Limb (tissue), 2 donors: ENCODE measurements around the gene LGALSL.

Experiments used
- DNase-seq, 2 donors: peaks; one replicate each; pipeline ENCODE4 v3.0.0-alpha.2; 2016; ENCODE audit errors: extremely low spot score in 2 of 2

LGALSL gene

DNA sequence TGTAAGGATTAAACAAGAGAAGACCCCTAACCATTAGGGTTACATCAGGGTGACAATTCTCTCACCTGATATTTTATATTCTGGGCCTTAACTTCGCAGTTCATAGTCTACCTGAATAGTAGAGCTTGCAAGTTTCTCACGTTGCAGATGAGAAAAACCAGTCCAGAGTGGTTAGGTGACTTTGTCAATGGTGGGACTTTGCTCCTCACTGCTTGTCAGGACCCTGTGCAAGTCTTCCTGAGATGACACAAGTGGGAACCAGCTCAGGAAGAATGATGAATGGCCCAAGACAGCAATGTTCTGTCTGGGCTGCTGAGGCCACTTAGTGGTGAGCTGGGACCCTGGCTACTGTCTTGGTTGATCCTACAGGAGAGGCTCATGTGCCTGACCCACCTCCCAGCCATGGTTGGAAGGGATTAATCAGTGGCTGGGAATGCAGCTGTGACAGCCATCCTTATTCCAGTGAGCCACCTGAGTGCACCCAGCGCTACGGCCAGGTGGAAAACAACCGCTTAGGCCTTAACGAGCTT lies 16.9 kb downstream of the LGALSL start:
- DNase-seq = no peak

DNA sequence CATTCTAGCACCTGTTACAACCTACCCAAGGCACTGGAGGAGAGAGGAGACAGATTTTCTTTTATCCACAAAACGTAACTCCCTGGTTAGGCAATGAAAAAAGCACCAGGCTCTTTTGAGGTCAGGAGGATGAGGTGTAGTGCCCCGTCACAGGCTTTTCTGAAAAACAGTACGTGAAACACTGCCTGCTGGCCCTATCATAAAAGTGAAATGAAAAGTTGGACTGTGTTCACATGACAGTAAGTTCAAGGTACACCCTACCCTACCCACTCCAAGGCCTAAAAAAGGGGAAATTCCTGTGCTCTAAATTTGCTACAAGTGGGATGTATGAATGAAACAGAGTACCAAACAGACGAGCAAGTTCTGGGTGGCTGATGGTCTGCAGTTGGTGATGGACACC lies 17.6 kb downstream of the LGALSL start:
- DNase-seq = no peak

- no peak for DNase-seq
Observed at GRCh38 chr2:64472881-64473280, 18.9 kb downstream of the LGALSL start.

DNA sequence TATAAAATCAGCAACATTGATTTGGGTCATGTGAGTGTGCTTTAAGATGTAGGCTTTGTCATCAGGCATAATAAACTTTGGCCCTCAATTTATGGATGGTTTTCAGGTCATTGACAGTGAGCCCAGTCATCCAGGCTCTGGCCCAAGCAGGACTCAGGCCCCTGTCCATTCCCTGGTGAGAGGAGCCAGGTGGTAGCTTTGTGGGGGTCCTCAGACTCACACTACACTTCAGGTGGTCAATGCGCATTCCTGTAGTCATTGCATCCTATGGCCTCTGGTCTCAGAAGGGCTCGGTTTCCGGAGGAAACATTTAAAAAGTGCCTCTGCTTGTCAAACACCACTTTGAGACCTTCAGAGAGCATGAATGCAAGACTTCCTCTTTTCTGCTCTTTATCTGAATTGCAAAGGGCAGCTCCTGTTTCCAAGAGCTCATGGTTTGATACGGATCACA lies 20.2 kb downstream of the LGALSL start:
- no peak for DNase-seq

GRCh38 chr2:64474636-64475035 lies 20.7 kb downstream of the LGALSL start:
- DNase-seq = no peak

- DNase-seq = no peak
Observed at GRCh38 chr2:64477037-64477436, 23.1 kb downstream of the LGALSL start.

DNA sequence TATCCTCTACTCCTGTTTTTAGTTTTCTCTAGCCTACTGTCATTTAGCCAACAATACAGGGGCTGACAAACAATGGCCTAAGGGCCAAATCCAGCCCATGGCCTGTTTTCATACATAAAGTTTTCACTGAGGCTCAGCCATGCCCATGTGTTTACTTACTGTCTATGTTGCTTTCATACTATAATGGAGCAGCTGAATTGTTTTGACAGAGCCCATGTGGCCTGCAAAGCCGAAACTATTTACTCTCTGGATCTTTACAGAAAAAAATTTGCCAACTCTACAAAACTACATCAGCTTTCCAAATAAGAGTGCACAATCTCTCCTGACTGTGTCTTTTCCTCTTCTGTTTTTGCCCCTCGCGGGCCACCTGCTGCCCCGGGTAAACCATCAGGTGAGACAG lies 24.0 kb downstream of the LGALSL start:
- DNase-seq = no peak

DNA sequence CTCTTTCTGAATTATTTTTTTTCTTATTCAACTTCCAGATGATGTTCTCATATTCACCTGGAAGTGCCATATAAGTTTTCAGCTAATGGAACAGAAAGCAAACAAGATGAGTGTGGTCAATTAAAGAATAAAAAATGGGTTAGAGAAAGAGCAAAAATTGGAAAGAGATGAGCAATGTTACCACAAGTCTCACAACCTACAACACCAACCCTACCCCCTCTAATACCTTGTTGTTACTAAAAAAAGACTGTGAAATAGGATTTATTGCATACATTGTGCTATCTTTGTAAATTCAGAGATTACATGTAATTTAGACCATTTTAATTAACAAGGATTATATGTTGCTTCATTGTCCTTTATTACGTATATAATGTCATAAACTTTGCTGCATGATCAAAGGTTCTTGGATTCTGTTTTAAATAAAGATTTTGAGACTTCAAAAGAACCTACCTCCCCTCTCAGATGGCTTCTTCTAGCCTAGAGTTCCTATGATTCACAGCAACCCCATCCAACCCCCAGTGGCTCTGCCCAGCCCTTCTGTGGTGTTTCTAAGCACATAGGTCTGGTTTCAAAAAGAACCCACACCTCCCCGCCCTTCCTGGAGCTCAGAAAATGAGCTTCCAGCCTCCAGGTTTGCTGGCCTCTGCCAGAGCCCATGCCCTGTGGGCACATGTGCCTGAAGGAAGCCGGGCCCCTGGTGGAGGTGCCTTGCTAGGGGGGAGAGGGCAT lies 24.7 kb downstream of the LGALSL start:
- no peak for DNase-seq

- no peak for DNase-seq
Observed at GRCh38 chr2:64479259-64480117, 25.5 kb downstream of the LGALSL start.

DNA sequence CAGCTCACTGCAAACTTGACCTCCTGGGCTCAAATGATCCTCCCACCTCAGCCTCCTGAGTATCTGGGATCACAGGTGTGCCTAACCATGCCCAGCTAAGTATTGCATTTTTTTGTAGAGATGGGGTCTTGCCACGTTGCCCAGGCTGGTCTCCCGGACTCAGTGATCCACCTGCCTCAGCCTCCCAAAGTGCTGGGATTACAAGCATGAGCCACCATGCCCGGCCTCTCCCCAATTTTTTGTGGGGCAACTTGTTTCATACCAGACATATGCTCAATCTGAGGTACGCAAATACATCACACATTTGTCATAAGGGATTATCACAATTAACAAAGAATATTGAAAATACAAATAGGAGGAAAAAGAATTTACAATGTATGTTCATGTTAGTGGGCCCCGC lies 27.7 kb downstream of the LGALSL start:
- DNase-seq = no peak

DNA sequence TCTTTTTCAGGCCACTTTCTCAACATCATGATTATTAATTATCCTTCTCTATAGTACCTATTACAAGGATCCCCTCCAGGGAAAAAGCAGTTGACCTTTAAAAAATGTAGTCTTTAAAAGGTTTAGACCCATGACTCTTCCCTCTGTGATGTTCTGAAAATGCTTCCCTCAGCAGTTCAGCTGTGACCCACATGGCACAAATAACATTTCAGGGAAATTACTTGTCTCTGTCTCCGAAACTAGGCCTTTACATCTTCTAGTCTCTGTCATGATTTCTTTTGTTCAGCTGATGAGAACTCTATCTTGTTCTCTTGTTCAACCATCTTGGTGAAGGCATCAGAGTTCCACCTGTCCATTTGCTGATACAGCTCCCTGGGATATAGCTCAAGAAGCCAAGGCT lies 28.3 kb downstream of the LGALSL start:
- DNase-seq = no peak

DNA sequence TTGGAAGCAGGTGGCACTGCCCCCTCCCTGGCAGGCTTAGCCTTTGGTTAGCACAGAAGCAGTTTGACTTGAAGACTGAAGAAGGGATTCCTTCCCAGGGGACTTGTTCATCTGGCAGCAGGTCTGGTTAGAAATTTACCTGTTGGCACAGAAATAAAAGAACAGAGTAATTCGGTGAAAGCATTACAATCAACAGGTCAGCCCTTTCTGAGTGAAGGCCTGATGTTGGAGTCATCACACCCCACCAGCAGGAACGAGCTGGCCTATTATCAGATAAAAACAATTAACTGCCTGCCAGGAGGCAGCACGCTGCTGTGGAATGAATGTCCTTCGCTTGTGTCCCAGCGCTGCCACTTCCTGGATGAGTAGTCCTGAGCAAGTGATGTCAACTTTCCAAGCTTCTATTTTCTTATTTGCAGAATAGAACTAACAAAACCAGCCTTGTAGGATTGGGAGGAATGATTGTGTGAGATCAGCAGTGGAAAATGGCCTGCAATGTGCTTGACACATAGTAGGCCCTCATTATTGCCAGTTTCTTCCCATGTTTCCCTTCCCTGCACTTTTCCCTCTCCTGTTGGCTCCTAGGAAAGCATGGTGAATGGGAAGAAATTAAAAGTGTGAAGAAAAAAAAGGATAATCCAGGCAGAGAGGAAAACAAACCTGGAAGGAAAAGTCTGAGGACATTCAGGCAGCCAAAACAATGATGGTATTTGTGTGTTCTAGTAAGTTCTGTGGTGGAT lies 29.0 kb downstream of the LGALSL start:
- no peak for DNase-seq

DNA sequence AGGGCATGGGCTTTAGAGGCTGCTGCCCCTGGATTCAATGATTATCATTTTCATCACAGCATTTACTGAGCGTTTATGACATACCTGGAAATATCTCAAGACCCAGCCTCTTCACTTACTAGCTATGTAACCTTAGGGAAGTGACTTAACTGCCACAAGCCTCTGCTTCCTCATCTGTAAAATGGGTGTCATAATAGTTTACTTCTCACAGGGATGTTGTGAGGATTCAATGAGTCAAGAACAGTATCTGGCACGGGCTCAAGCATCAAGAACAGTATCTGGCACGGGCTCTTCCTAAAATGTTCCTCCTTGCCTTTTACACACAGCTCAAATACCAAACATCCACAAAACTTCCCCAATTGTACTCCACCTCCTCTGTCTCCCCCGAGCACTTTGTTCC lies 31.4 kb downstream of the LGALSL start:
- DNase-seq = no peak

GRCh38 chr2:64485961-64486360 lies 32.0 kb downstream of the LGALSL start:
- DNase-seq = peak in 1 of 2 donors; percentile 61

DNA sequence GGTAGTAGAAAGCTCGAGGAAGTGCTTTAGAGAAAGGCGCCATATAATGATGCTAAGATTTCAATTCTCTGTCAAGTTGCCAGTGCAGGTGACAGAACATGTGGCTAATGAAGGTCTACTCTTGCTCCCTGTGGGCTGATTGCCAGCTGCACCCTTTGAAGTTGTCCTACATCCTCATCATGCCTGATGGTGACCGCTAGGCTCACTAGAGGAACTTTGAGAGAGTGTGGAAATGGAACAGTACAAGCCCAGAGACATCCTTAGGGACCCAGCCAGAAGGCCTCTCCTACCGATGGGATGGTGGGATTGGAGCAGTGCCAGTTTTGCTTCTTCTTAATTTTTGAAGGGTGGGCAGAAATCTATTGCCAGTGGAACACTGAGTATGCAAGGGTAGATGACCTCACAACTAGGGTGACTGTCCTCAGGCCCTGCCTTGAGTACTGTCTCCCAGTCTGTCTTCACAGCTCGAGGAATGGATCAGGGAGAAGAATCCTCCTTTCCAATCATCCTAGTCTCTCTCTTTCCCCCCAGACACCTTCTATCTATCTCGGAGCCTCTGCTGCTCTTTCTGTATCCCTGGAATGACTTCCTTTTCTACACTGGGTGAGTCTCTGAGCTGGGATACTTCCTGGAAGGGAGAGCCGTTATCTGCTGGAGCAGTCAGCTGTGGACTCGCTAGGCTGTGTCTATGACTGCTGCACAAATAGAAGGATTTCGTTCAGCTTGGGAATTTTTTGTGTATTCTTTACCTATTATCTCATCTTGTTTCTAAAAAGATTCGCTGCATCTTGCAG lies 33.5 kb downstream of the LGALSL start:
- no peak for DNase-seq

- peak; percentile 47 to 80 for DNase-seq
Observed at GRCh38 chr2:64488050-64488974, 34.4 kb downstream of the LGALSL start.

- DNase-seq = no peak
Observed at GRCh38 chr2:64489081-64489751, 35.3 kb downstream of the LGALSL start.

GRCh38 chr2:64491426-64491825 lies 37.5 kb downstream of the LGALSL start:
- DNase-seq = no peak

DNA sequence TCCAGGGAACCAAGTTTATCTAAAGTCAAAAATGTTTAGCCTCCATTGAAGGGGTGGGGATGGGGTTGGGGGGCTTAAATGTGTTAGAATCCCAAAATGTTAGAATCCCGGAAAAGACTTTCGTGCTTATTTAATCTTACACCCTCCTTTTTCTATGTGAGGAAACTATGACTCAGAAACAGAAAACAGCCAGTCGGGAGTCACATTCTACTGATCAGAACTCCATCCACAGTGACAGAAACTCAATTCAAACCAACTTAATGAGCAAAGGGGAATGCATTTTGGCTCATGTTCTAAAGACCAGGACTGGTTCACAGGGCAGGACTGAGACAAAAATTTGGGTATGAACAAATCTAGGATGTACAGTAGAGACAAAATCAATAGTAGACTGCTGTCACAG lies 38.3 kb downstream of the LGALSL start:
- no peak for DNase-seq
